K562 (cell line): ENCODE data around the gene RING1. TPM values are rescaled to one million over a fixed set of nuclear protein-coding genes. Genes with fewer than 3 reads are reported as not detected.

Experiments
- CTCF ChIP-seq, 3 experiments: IDR thresholded peaks in 2 of 3; conservative IDR thresholded peaks in 1 of 3; 2 replicates each; pipeline ENCODE4 v1.5.1; 2011 to 2012; ENCODE audit warnings: low read length in 3 of 3, mild to moderate bottlenecking in 3 of 3, control low read depth in 2 of 3, improper control_type of control experiment in 1 of 3, inconsistent platforms in 1 of 3, low read depth in 1 of 3, mixed read lengths in 1 of 3, moderate library complexity in 1 of 3; ENCODE audit not compliant: insufficient read depth in 2 of 3
- IRF9 ChIP-seq: fragments of 450-650 bp; IDR thresholded peaks from 2 replicates; pipeline ENCODE4 v1.6.1; 2016; ENCODE audit warnings: missing biosample characterization, missing genetic modification characterization
- MITF ChIP-seq: IDR thresholded peaks from 2 replicates; pipeline ENCODE4 v1.6.1; 2014; ENCODE audit warnings: antibody characterized with exemption
- NONO ChIP-seq, 2 experiments: fragments of 200-400 bp in 1 of 2; fragments of 450-650 bp in 1 of 2; formaldehyde crosslinking in 1 of 2; IDR thresholded peaks; 2 replicates each; pipeline ENCODE4 v1.6.1; 2017; ENCODE audit warnings: low read depth in 2 of 2, mild to moderate bottlenecking in 2 of 2, moderate library complexity in 2 of 2, low read length in 1 of 2
- PURB ChIP-seq: sonication (generic); formaldehyde crosslinking; IDR thresholded peaks from 2 replicates; pipeline ENCODE4 v1.9.0; 2021; ENCODE audit warnings: low read depth, mild to moderate bottlenecking, missing genetic modification reagents
- RFX7 ChIP-seq: fragments of 250-450 bp; sonication (Bioruptor Pico); IDR thresholded peaks from 2 replicates; pipeline ENCODE4 v1.5.1; 2021; ENCODE audit warnings: mild to moderate bottlenecking
- SIN3A ChIP-seq, 2 experiments: fragments of 150-350 bp in 1 of 2; IDR thresholded peaks; 2 replicates each; pipeline ENCODE4 v1.6.1; 2011 to 2016; ENCODE audit warnings: borderline replicate concordance in 2 of 2, low read depth in 2 of 2, low read length in 2 of 2, mild to moderate bottlenecking in 2 of 2, moderate library complexity in 2 of 2; ENCODE audit not compliant: control insufficient read depth in 1 of 2
- TBP ChIP-seq: optimal IDR thresholded peaks from 2 replicates; pipeline ENCODE3; 2011; ENCODE audit warnings: low read depth, low read length, improper control_type of control experiment
- TEAD1 ChIP-seq, 2 experiments: fragments of 450-650 bp in 1 of 2; sonication (generic) in 1 of 2; formaldehyde crosslinking; IDR thresholded peaks; 2 replicates each; pipeline versions ENCODE4 v1.4.0 to v1.8.0; 2020 to 2022; ENCODE audit warnings: mild to moderate bottlenecking in 2 of 2, missing genetic modification reagents in 1 of 2
- TSHZ1 ChIP-seq: fragments of 250-450 bp; sonication (Bioruptor Pico); IDR thresholded peaks from 2 replicates; pipeline ENCODE4 v1.4.0; 2020; ENCODE audit warnings: mild to moderate bottlenecking, moderate library complexity
- ZBTB33 ChIP-seq: sonication (generic); formaldehyde crosslinking; IDR thresholded peaks from 2 replicates; pipeline ENCODE4 v1.8.1; 2023; ENCODE audit warnings: mild to moderate bottlenecking, missing genetic modification reagents
- ZFX ChIP-seq: sonication (generic); formaldehyde crosslinking; IDR thresholded peaks from 2 replicates; pipeline ENCODE4 v1.8.0; 2022; ENCODE audit warnings: mild to moderate bottlenecking, missing genetic modification reagents, moderate library complexity
- ZNF644 ChIP-seq: fragments of 200-800 bp; sonication (Bioruptor generic); IDR thresholded peaks from 2 replicates; pipeline ENCODE4 v1.6.1; 2016; ENCODE audit warnings: low read depth, missing genetic modification characterization, missing compliant biosample characterization
- ZNF764 ChIP-seq: fragments of 250-450 bp; sonication (Bioruptor Pico); IDR thresholded peaks from 2 replicates; pipeline ENCODE4 v1.4.0; 2020; ENCODE audit warnings: low read depth, mild to moderate bottlenecking, moderate library complexity
- polyA plus RNA-seq, 8 experiments: library from polyadenylated mRNA; depleted of rRNA in 4 of 8; stranded (reverse) in 5 of 8; unstranded in 3 of 8; fragments of >200 nt; fragmentation: Nextera tagmentation in 2 of 8; fragmentation: Illumina TruSeq in 1 of 8; extraction: Ambion mirVana in 2 of 8; extraction: Trizol in 1 of 8; gene quantifications; 2 replicates each; pipeline versions ENCODE4 v1.2.1 to v1.2.3, GENCODE V29; 2011 to 2014; ENCODE audit warnings: inconsistent platforms in 1 of 8, missing spikeins in 1 of 8
- total RNA-seq, 7 experiments: library from RNA; depleted of rRNA in 6 of 7; stranded (reverse); fragments of >200 nt in 6 of 7; fragmentation: Illumina TruSeq in 2 of 7; extraction: Trizol in 2 of 7; gene quantifications; 2 replicates each; pipeline versions ENCODE4 v1.2.1 to v1.2.3, GENCODE V29; 2011 to 2021; ENCODE audit warnings: low replicate concordance in 1 of 7

Gene RING1
- total and polyA plus RNA-seq, 9 of the 15 experiments (the other 6 are each of a cell fraction or from before 2014, with no cell fraction given), result 4.2 to 59.1 (median 36.9) TPM

- TF ChIP-seq MITF (0 out of 2 replicates have a peak, but pooled peaks have one; percentile 42), CTCF (IDR thresholded peaks at IDR 0.05 in 2 of 3, conservative IDR thresholded peaks at IDR 0.05 in 1 of 3; ENCODE audit: insufficient read depth in 2 of 3, low read depth in 1 of 3, low read length in 3 of 3) (no peak), NONO (IDR thresholded peaks at IDR 0.05; ENCODE audit: low read depth in 2 of 2, low read length in 1 of 2) (peak; percentile 89), ZNF764 (CRISPR knock-in tag) (no peak), SIN3A (IDR thresholded peaks at IDR 0.05; ENCODE audit: borderline replicate concordance in 2 of 2, control insufficient read depth in 1 of 2, low read depth in 2 of 2, low read length in 2 of 2) (peak; percentile 85 to 95; a peak in 3 of 4 replicates), IRF9 (tag) (no peak), ZBTB33 (CRISPR knock-in tag) (no peak), TBP (peak; percentile 88), ZNF644 (tag) (no peak), RFX7 (CRISPR knock-in tag) (peak; percentile 53; the same call in 1 of the 2 replicates), TSHZ1 (CRISPR knock-in tag) (no peak), TEAD1 (CRISPR knock-in tag; IDR thresholded peaks at IDR 0.05) (peak in 1 of 2 experiments; percentile 28; a peak in 1 of 4 replicates), PURB (no peak), ZFX (CRISPR knock-in tag) (peak; percentile 96)
Observed at GRCh38 chr6:33208091-33208967, at the start of gene RING1 (continued).
